Measurements from ENCODE around the gene AWAT2.
"Not testable (repeated sequence)": the region's sequence is repeated elsewhere in the genome, so short reads cannot be mapped to it uniquely, and the experiment has no call there.

Gene AWAT2

DNA sequence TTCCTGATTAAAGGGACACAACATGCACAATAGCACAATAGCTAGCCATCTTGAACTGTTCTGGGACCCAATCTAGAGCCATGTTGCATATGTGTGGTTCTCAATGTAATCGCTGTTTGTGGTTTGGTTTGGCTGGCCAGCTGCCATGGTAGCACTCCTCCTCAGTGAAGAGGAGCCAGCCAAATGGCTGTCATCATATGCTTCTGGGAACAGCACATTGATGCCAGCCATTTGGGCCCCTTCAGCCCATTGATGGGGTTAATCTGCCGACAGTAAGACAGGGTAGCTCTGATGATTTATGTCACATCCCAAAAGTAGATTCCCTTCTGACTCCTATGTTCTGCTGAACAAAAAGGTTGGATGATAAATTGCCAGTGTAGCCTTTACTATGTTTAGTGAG is 48.5 kb downstream of the AWAT2 start:
- Histone ChIP-seq H3K36me3 (replicated peaks; ENCODE audit: low read depth, low read length) (no peaks in the 10 kb centered on the region), H3K4me1 (ENCODE audit: low read length) (no peaks in the 10 kb centered on the region), H4K20me1 (ENCODE audit: insufficient read depth, low read length) (no peaks in the 10 kb centered on the region), H2AFZ (ENCODE audit: low read depth, low read length) (no peak overlapping the region), H3K27ac (ENCODE audit: low read length) (no peak overlapping the region), H3K79me2 (ENCODE audit: low read length) (no peaks in the 10 kb centered on the region), H3K9ac (ENCODE audit: low read length) (no peak overlapping the region), H3K4me2 (ENCODE audit: low read length) (no peak overlapping the region), H3K27me3 (ENCODE audit: low read depth, low read length) (no peaks in the 10 kb centered on the region), H3K4me3 (ENCODE audit: low read length) (no peak overlapping the region), H3K9me3 (ENCODE audit: insufficient read depth, low read length) (no peaks in the 10 kb centered on the region)
- TF ChIP-seq EZH2phosphoT487 (IDR thresholded peaks at IDR 0.05; ENCODE audit: low read depth), result no peak
- TF ChIP-seq, protein P1, sequence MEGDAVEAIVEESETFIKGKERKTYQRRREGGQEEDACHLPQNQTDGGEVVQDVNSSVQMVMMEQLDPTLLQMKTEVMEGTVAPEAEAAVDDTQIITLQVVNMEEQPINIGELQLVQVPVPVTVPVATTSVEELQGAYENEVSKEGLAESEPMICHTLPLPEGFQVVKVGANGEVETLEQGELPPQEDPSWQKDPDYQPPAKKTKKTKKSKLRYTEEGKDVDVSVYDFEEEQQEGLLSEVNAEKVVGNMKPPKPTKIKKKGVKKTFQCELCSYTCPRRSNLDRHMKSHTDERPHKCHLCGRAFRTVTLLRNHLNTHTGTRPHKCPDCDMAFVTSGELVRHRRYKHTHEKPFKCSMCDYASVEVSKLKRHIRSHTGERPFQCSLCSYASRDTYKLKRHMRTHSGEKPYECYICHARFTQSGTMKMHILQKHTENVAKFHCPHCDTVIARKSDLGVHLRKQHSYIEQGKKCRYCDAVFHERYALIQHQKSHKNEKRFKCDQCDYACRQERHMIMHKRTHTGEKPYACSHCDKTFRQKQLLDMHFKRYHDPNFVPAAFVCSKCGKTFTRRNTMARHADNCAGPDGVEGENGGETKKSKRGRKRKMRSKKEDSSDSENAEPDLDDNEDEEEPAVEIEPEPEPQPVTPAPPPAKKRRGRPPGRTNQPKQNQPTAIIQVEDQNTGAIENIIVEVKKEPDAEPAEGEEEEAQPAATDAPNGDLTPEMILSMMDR (IDR thresholded peaks at IDR 0.05; ENCODE audit: low read depth, low read length), result no peak

DNA sequence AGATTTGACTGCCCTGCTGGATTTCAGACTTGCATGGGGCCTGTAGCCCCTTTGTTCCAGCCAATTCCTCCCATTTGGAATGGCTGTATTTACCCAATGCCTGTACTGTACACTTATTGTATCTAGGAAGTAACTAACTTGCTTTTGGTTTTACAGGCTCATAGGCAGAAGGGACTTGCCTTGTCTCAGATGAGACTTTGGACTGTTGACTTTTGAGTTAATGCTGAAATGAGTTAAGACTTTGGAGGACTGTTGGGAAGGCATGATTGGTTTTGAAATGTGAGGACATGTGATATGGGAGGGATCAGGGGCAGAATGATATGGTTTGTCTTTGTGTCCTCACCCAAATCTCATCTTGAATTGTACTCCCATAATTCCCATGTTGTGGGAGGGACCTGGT is 51.4 kb downstream of the AWAT2 start:
- not testable (repeated sequence) for H3K79me2 ChIP-seq (ENCODE audit: low read length); H4K20me1 ChIP-seq (ENCODE audit: insufficient read depth, low read length); H3K36me3 ChIP-seq (replicated peaks; ENCODE audit: low read depth, low read length); H3K27me3 ChIP-seq (ENCODE audit: low read depth, low read length); H3K9me3 ChIP-seq (ENCODE audit: insufficient read depth, low read length); H3K4me3 ChIP-seq (ENCODE audit: low read length); H3K9ac ChIP-seq (ENCODE audit: low read length); H3K4me2 ChIP-seq (ENCODE audit: low read length); H2AFZ ChIP-seq (ENCODE audit: low read depth, low read length); H3K27ac ChIP-seq (ENCODE audit: low read length); H3K4me1 ChIP-seq (ENCODE audit: low read length)

DNA sequence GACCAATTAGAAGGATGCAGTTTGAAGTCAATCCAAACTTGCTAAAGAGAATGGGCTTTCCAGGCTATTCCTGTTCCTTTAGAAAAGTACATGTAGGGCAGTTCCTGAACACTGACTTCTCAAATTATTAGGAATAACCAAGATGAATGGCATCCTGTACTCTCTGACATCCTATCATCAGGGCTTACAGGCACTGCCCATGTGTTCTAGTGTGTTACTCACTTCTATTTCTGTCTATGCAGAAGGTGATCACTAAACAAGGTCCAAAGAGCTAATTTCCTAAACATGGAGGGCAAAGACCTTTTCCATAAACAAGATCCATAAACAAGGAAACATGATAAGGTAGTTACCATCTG is 53.6 kb downstream of the AWAT2 start:
- no peaks in the 10 kb centered on the region for H3K79me2 ChIP-seq (ENCODE audit: low read length)
- H3K9ac ChIP-seq (ENCODE audit: low read length), result no peak overlapping the region
- no peaks in the 10 kb centered on the region for H4K20me1 ChIP-seq (ENCODE audit: insufficient read depth, low read length)
- no peak overlapping the region for H2AFZ ChIP-seq (ENCODE audit: low read depth, low read length)
- H3K4me1 ChIP-seq (ENCODE audit: low read length), result no peaks in the 10 kb centered on the region
- no peaks in the 10 kb centered on the region for H3K27me3 ChIP-seq (ENCODE audit: low read depth, low read length)
- H3K27ac ChIP-seq (ENCODE audit: low read length), result no peak overlapping the region
- H3K36me3 ChIP-seq (replicated peaks; ENCODE audit: low read depth, low read length), result no peaks in the 10 kb centered on the region
- no peak overlapping the region for H3K4me2 ChIP-seq (ENCODE audit: low read length)
- no peak overlapping the region for H3K4me3 ChIP-seq (ENCODE audit: low read length)
- H3K9me3 ChIP-seq (ENCODE audit: insufficient read depth, low read length), result no peaks in the 10 kb centered on the region
- TF ChIP-seq EZH2phosphoT487 (IDR thresholded peaks at IDR 0.05; ENCODE audit: low read depth), result no peak

DNA sequence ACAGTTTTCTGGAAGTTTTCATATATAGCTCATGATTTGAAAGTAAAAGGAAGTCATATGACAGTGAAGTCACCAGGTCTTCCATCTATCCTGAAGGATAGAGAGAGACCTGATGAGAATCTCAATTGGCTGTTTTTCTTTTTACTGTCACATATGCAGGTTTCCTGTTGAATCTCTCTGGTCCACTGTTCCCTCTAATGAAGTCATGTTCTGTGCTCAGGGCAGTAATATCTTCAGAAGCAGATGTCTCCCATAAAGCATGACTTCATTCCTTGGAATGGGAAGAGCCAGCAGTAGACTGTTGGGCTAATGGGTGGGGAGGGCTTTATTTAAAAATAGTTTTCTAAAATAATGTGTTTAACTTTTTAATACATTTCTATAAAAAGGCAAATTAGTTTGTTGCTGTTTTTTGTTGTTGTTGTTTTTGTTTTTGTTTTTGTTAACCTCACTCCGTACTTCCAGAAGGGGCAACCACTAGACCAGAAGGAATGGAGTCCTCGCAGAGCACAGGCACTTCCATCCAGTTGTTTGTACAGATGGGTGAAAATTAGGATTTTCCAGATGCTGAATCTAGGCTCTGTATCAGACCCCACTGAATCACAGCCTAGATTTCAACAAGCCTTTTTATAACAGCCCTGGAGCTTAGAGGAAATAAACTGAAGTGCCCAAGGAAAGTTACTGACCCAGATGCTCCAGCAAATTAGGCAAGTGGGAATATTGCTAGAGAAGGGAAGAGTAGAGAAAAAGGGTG is 54.2 kb downstream of the AWAT2 start:
- H3K4me2 ChIP-seq (ENCODE audit: low read length), result no peak overlapping the region
- no peaks in the 10 kb centered on the region for H3K27me3 ChIP-seq (ENCODE audit: low read depth, low read length)
- no peak overlapping the region for H2AFZ ChIP-seq (ENCODE audit: low read depth, low read length)
- TF ChIP-seq EZH2phosphoT487 (IDR thresholded peaks at IDR 0.05; ENCODE audit: low read depth), result no peak
- TF ChIP-seq, protein P1 (IDR thresholded peaks at IDR 0.05; ENCODE audit: low read depth, low read length), result no peak
- no peak overlapping the region for H3K9ac ChIP-seq (ENCODE audit: low read length)
- H3K4me1 ChIP-seq (ENCODE audit: low read length), result no peaks in the 10 kb centered on the region
- no peaks in the 10 kb centered on the region for H3K79me2 ChIP-seq (ENCODE audit: low read length)
- no peaks in the 10 kb centered on the region for H4K20me1 ChIP-seq (ENCODE audit: insufficient read depth, low read length)
- H3K27ac ChIP-seq (ENCODE audit: low read length), result no peak overlapping the region
- H3K36me3 ChIP-seq (replicated peaks; ENCODE audit: low read depth, low read length), result no peaks in the 10 kb centered on the region
- no peaks in the 10 kb centered on the region for H3K9me3 ChIP-seq (ENCODE audit: insufficient read depth, low read length)
- no peak overlapping the region for H3K4me3 ChIP-seq (ENCODE audit: low read length)

DNA sequence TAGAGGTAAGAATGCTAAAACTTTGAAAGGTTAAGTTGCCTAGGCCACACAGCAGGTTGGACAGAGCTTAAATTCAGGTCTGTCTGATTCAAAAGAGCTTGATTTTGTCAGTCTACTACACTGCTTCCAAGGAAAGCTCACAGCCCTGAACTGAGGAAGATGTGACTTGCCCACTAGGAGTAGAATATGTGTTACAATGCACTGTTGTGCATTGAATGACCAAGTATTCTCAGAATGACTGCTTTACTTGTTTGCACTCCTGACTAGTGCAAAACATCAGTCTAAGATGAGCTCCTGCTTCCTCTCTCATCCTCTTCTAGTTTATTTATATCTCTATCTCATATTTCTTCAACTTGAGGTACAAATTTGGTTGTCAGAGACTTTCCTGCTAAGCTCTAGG is 56.2 kb downstream of the AWAT2 start:
- Histone ChIP-seq H3K36me3 (replicated peaks; ENCODE audit: low read depth, low read length) (no peaks in the 10 kb centered on the region), H3K4me1 (ENCODE audit: low read length) (no peaks in the 10 kb centered on the region), H4K20me1 (ENCODE audit: insufficient read depth, low read length) (no peaks in the 10 kb centered on the region), H3K4me3 (ENCODE audit: low read length) (no peak overlapping the region), H3K27ac (ENCODE audit: low read length) (no peak overlapping the region), H3K9me3 (ENCODE audit: insufficient read depth, low read length) (no peaks in the 10 kb centered on the region), H2AFZ (ENCODE audit: low read depth, low read length) (no peak overlapping the region), H3K4me2 (ENCODE audit: low read length) (no peak overlapping the region), H3K27me3 (ENCODE audit: low read depth, low read length) (no peaks in the 10 kb centered on the region), H3K9ac (ENCODE audit: low read length) (no peak overlapping the region), H3K79me2 (ENCODE audit: low read length) (no peaks in the 10 kb centered on the region)
- no peak for TF ChIP-seq EZH2phosphoT487 (IDR thresholded peaks at IDR 0.05; ENCODE audit: low read depth)
- TF ChIP-seq, protein P1 (IDR thresholded peaks at IDR 0.05; ENCODE audit: low read depth, low read length), result no peak

Measured in OCI-LY3 (cell line).